ENCODE results near the gene SVEP1.

Gene SVEP1

GRCh38 chr9:110330484-110331105 is 248.9 kb downstream of the SVEP1 start:
- H3K4me3 ChIP-seq (ENCODE audit: low read length), result no peak overlapping the region
- DNase-seq (ENCODE audit: low read depth), result no peak
- TF ChIP-seq CTCF (conservative IDR thresholded peaks at IDR 0.05; ENCODE audit: low read depth, low read length), result no peak

GRCh38 chr9:110329639-110330230 is 249.8 kb downstream of the SVEP1 start:
- no peak for DNase-seq (ENCODE audit: low read depth)

GRCh38 chr9:110328763-110329162 is 250.8 kb downstream of the SVEP1 start:
- TF ChIP-seq CTCF (conservative IDR thresholded peaks at IDR 0.05; ENCODE audit: low read depth, low read length), result no peak

More at GRCh38 chr9:110329639-110330230, 249.8 kb downstream of the SVEP1 start:
- TF ChIP-seq CTCF (conservative IDR thresholded peaks at IDR 0.05; ENCODE audit: low read depth, low read length), result no peak
- no peak overlapping the region for H3K4me3 ChIP-seq (ENCODE audit: low read length)

GRCh38 chr9:110327716-110328115 is 251.8 kb downstream of the SVEP1 start:
- no peak for DNase-seq (ENCODE audit: low read depth)
- no peak overlapping the region for H3K4me3 ChIP-seq (ENCODE audit: low read length)
- TF ChIP-seq CTCF (conservative IDR thresholded peaks at IDR 0.05; ENCODE audit: low read depth, low read length), result no peak

More at GRCh38 chr9:110328763-110329162, 250.8 kb downstream of the SVEP1 start:
- DNase-seq (ENCODE audit: low read depth), result no peak
- no peak overlapping the region for H3K4me3 ChIP-seq (ENCODE audit: low read length)

- TF ChIP-seq CTCF (conservative IDR thresholded peaks at IDR 0.05; ENCODE audit: low read depth, low read length), result no peak
- no peak overlapping the region for H3K4me3 ChIP-seq (ENCODE audit: low read length)
- no peak for DNase-seq (ENCODE audit: low read depth)
These were observed 255.7 kb downstream of the SVEP1 start for GRCh38 chr9:110323818-110324217.

- H3K4me3 ChIP-seq (ENCODE audit: low read length), result no peak overlapping the region
- TF ChIP-seq CTCF (conservative IDR thresholded peaks at IDR 0.05; ENCODE audit: low read depth, low read length), result no peak
- DNase-seq (ENCODE audit: low read depth), result no peak
These were observed 258.7 kb downstream of the SVEP1 start for GRCh38 chr9:110320651-110321445.
